Sigmoid colon (tissue), 4 donors: ENCODE data around the gene TSPOAP1.

ENCODE experiments used
- EP300 ChIP-seq, 4 donors: sonication (generic); formaldehyde crosslinking; IDR thresholded peaks; one replicate each; pipeline ENCODE4 v1.6.1; 2017; ENCODE audit warnings: antibody characterized with exemption in 4 of 4
- POLR2A ChIP-seq, 2 donors: fragments of 450-650 bp; IDR thresholded peaks; one replicate each; pipeline ENCODE4 v1.6.1; 2016; ENCODE audit warnings: antibody characterized with exemption in 2 of 2, mild to moderate bottlenecking in 2 of 2, moderate library complexity in 2 of 2
- POLR2AphosphoS5 ChIP-seq, 4 donors: sonication (generic); formaldehyde crosslinking; IDR thresholded peaks; one replicate each; pipeline ENCODE4 v1.6.1; 2017; ENCODE audit warnings: antibody characterized with exemption in 4 of 4
- TF ChIP-seq, protein P1 (sequence below), 4 experiments: fragments of 450-650 bp in 3 of 4; fragments of 200-600 bp in 1 of 4; IDR thresholded peaks; one replicate each; pipeline ENCODE4 v1.5.1; 2016 to 2019; ENCODE audit warnings: antibody characterized with exemption in 4 of 4, mild to moderate bottlenecking in 3 of 4, moderate library complexity in 2 of 4

DNA sequence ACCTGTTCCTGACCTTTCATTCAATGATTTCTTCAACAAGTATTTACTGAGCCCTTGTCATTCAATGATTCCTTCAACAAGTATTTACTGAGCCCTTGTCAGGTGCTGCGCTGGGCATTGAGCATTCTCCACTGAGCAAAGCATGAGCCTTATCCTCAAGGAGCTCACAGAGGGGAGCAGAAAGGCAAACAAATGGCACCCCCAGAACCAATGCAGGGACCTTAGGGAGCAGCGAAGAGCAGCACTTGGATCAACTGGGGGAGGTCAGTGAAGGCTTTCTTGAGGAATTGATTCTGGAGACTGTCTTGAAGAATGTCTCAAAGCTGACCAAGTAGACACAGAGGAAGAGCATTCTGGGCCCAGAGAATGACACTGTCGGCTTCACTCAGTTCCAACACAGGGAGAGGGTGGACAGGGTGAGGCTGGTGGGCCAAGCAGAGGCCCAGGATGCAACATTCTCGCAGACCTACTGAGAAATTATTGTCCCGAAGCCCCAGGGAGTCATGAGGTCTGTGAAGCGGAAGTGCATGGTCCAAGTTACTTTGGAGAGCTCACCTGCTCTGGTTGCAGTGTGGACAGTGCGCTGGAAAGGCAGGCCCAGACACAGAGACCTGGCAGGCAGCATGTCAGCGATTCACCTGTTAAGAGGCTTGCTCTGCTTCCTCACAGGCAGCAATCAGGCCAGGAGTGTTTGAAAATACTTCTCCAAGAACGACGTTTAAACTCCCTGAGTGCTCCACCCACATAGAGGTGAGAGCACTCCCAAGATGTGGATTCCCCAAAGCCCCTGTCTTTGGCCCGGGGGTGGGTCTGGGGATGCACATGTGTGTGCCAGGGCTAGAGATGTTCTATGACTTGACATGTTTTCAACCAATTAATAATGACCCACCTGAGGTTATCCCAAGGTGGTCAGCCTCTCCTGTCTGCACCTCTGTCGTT, 44.7 kb downstream of the TSPOAP1 start:
- TF ChIP-seq POLR2A (IDR thresholded peaks at IDR 0.05): no peak
- TF ChIP-seq, protein P1, sequence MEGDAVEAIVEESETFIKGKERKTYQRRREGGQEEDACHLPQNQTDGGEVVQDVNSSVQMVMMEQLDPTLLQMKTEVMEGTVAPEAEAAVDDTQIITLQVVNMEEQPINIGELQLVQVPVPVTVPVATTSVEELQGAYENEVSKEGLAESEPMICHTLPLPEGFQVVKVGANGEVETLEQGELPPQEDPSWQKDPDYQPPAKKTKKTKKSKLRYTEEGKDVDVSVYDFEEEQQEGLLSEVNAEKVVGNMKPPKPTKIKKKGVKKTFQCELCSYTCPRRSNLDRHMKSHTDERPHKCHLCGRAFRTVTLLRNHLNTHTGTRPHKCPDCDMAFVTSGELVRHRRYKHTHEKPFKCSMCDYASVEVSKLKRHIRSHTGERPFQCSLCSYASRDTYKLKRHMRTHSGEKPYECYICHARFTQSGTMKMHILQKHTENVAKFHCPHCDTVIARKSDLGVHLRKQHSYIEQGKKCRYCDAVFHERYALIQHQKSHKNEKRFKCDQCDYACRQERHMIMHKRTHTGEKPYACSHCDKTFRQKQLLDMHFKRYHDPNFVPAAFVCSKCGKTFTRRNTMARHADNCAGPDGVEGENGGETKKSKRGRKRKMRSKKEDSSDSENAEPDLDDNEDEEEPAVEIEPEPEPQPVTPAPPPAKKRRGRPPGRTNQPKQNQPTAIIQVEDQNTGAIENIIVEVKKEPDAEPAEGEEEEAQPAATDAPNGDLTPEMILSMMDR (IDR thresholded peaks at IDR 0.05): no peak
- TF ChIP-seq POLR2AphosphoS5 (IDR thresholded peaks at IDR 0.05): no peak
- TF ChIP-seq EP300 (IDR thresholded peaks at IDR 0.05): no peak
